A673 (cell line): ENCODE measurements around the gene KLLN.

Experiments used
- EZH2 ChIP-seq: fragments of 200-600 bp; sonication (generic); IDR thresholded peaks from 2 replicates; pipeline ENCODE4 v1.6.1; 2017; ENCODE audit warnings: borderline replicate concordance, low read depth, mild to moderate bottlenecking, mixed read lengths, antibody characterized with exemption, low read length; ENCODE audit not compliant: poor library complexity, severe bottlenecking
- TF ChIP-seq, protein P1 (sequence below): fragments of 300-800, 200-600 bp; sonication (generic); conservative IDR thresholded peaks from 2 replicates; pipeline ENCODE4 v1.5.1; 2017; ENCODE audit warnings: low read depth, mild to moderate bottlenecking, antibody characterized with exemption, low read length, moderate library complexity, mixed read lengths

DNA sequence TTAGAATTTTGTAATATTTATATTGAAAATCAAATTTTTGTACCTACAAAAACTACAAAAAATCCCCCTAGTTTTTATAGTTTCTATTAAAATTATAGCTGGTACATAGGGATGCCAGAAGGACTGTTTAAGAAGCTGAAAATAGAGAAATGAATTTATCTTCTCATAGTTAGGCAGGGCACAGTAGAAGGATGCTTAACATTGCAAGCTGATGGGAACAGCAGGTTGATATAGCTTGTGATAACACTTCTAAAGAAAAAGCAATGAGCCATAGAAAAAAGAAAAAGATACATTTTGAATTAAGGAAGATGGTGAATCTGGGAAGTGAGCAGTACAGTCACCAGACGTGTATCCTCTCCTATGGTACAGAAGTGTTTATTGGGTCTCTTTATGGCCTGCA is 32.1 kb upstream of the KLLN start:
- TF ChIP-seq, protein P1, sequence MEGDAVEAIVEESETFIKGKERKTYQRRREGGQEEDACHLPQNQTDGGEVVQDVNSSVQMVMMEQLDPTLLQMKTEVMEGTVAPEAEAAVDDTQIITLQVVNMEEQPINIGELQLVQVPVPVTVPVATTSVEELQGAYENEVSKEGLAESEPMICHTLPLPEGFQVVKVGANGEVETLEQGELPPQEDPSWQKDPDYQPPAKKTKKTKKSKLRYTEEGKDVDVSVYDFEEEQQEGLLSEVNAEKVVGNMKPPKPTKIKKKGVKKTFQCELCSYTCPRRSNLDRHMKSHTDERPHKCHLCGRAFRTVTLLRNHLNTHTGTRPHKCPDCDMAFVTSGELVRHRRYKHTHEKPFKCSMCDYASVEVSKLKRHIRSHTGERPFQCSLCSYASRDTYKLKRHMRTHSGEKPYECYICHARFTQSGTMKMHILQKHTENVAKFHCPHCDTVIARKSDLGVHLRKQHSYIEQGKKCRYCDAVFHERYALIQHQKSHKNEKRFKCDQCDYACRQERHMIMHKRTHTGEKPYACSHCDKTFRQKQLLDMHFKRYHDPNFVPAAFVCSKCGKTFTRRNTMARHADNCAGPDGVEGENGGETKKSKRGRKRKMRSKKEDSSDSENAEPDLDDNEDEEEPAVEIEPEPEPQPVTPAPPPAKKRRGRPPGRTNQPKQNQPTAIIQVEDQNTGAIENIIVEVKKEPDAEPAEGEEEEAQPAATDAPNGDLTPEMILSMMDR, result no peak
- TF ChIP-seq EZH2, result no peak
